CD8-positive, alpha-beta memory T cell (primary cell): ENCODE measurements around the gene CUX1. TPM values are rescaled to one million over a fixed set of nuclear protein-coding genes. Genes with fewer than 3 reads are reported as not detected.

Experiments used
- CTCF ChIA-PET: fragments of 350-600 bp; sonication (Branson Sonifier 250); formaldehyde crosslinking; loops from one replicate; lab custom pipeline; 2021; ENCODE audit warnings: antibody characterized with exemption; lab: Charles Lee
- POLR2A ChIA-PET: fragments of 350-600 bp; sonication (Branson Sonifier 250); formaldehyde crosslinking; loops from one replicate; lab custom pipeline; 2021; ENCODE audit warnings: antibody characterized with exemption; lab: Charles Lee
- DNase-seq, 5 donors: peaks; one replicate each; pipeline versions ENCODE4 v3.0.0 to v3.0.0-alpha.2; 2020 to 2022; ENCODE audit warnings: mixed read lengths in 1 of 5
- H3K27ac ChIP-seq: one replicate; pipeline ENCODE4 v1.7.0; 2013; ENCODE audit warnings: low read depth, mild to moderate bottlenecking, low read length, moderate library complexity
- H3K27me3 ChIP-seq: 2 replicates; pipeline ENCODE4 v1.7.0; 2013; ENCODE audit warnings: low read length, mild to moderate bottlenecking; ENCODE audit not compliant: insufficient read depth, poor library complexity, severe bottlenecking
- H3K36me3 ChIP-seq: 2 replicates; pipeline ENCODE4 v1.7.0; 2013; ENCODE audit warnings: mild to moderate bottlenecking, low read length, moderate library complexity; ENCODE audit not compliant: insufficient read depth
- H3K4me1 ChIP-seq: 2 replicates; pipeline ENCODE4 v1.7.0; 2013; ENCODE audit warnings: mild to moderate bottlenecking, low read length, moderate library complexity; ENCODE audit not compliant: insufficient read depth
- H3K4me3 ChIP-seq: 2 replicates; pipeline ENCODE4 v1.7.0; 2013; ENCODE audit warnings: mild to moderate bottlenecking, low read length
- H3K9me3 ChIP-seq: 2 replicates; pipeline ENCODE4 v1.7.0; 2013; ENCODE audit warnings: mild to moderate bottlenecking, low read length
- H3K27ac Mint-ChIP-seq, 8 donors: one replicate each; pipeline ENCODE4 v1.8.0; 2020 to 2021; ENCODE audit warnings: mixed read lengths in 8 of 8, mild to moderate bottlenecking in 6 of 8, inconsistent platforms in 3 of 8, moderate library complexity in 3 of 8
- H3K27me3 Mint-ChIP-seq, 2 donors: one replicate each; pipeline ENCODE4 v1.8.0; 2020 to 2021; ENCODE audit warnings: mixed read lengths in 2 of 2, mild to moderate bottlenecking in 1 of 2, moderate library complexity in 1 of 2
- H3K36me3 Mint-ChIP-seq, 3 donors: one replicate each; pipeline ENCODE4 v1.8.0; 2020 to 2021; ENCODE audit warnings: mixed read lengths in 3 of 3, inconsistent platforms in 1 of 3, mild to moderate bottlenecking in 1 of 3
- H3K4me1 Mint-ChIP-seq, 3 donors: one replicate each; pipeline ENCODE4 v1.8.0; 2020 to 2021; ENCODE audit warnings: mixed read lengths in 3 of 3, inconsistent platforms in 1 of 3, mild to moderate bottlenecking in 1 of 3
- H3K4me3 Mint-ChIP-seq, 7 donors: one replicate each; pipeline ENCODE4 v1.8.0; 2020 to 2021; ENCODE audit warnings: mixed read lengths in 7 of 7, mild to moderate bottlenecking in 6 of 7, moderate library complexity in 4 of 7, inconsistent platforms in 2 of 7
- H3K9me3 Mint-ChIP-seq, 5 donors: one replicate each; pipeline ENCODE4 v1.8.0; 2020 to 2022; ENCODE audit warnings: mixed read lengths in 5 of 5, mild to moderate bottlenecking in 3 of 5, moderate library complexity in 2 of 5, inconsistent platforms in 1 of 5
- polyA plus RNA-seq: library from polyadenylated mRNA; unstranded; fragments of 300-500 nt; fragmentation: Illumina TruSeq; gene quantifications from one replicate; pipeline ENCODE4 v1.2.3, GENCODE V29; 2021
- total RNA-seq, 2 experiments: library from RNA; stranded (reverse); gene quantifications; one replicate each; pipeline ENCODE4 v1.2.3, GENCODE V29; 2021

CUX1 gene
- total and polyA plus RNA-seq, 3 experiments from 2014 or later, result 23.2 to 26.4 (median 23.6) TPM

DNA sequence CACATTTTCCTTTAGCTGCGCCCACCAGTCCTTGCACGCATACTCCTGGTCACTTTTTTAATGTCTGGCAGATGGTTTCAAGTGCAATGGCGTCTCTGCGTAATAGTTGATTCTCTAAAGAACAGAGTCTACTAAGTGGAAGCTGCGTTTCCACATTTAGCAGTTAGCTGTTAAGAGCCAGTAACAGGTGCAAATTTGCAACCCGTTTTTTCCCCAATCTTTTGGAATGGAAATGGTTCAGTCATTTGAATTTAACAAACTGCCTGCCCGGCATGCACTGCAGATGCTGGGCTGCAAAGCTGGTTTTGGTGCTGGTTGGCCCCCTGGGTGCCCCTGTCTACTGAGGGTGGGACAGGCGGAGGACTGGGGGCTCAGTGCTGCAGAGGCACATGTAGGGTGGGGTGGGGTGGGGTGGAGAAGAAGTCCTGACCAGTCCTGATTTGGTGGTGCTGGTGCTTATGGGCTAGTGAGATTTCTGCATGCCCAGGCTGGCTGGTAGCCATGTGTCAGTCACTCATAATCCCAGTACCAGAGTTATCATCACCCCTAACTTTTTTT is 43.9 kb downstream of the CUX1 start:
- H3K4me3 Mint-ChIP-seq, result no peak overlapping the region
- H3K27ac Mint-ChIP-seq, result peak overlapping the region in 1 of 8 donors; percentile 51
- H3K27me3 ChIP-seq, result no peaks in the 10 kb centered on the region
- H3K9me3 Mint-ChIP-seq, result no peaks in the 10 kb centered on the region
- H3K4me1 Mint-ChIP-seq, result peaks cover 23 to 40% (median 30%) of the 10 kb centered on the region in 3 donors
- CTCF ChIA-PET, result no interaction called here
- peaks cover 3 to 6% (median 5%) of the 10 kb centered on the region in 3 donors for H3K36me3 Mint-ChIP-seq
- peaks cover 0 to 1% of the 10 kb centered on the region in 2 donors for H3K27me3 Mint-ChIP-seq
- no peak for DNase-seq
- H3K9me3 ChIP-seq, result no peaks in the 10 kb centered on the region
- H3K4me3 ChIP-seq, result no peak overlapping the region
- no peak overlapping the region for H3K27ac ChIP-seq
- POLR2A ChIA-PET, result no interaction called here
- no peaks in the 10 kb centered on the region for H3K36me3 ChIP-seq
- peaks cover 8% of the 10 kb centered on the region for H3K4me1 ChIP-seq

DNA sequence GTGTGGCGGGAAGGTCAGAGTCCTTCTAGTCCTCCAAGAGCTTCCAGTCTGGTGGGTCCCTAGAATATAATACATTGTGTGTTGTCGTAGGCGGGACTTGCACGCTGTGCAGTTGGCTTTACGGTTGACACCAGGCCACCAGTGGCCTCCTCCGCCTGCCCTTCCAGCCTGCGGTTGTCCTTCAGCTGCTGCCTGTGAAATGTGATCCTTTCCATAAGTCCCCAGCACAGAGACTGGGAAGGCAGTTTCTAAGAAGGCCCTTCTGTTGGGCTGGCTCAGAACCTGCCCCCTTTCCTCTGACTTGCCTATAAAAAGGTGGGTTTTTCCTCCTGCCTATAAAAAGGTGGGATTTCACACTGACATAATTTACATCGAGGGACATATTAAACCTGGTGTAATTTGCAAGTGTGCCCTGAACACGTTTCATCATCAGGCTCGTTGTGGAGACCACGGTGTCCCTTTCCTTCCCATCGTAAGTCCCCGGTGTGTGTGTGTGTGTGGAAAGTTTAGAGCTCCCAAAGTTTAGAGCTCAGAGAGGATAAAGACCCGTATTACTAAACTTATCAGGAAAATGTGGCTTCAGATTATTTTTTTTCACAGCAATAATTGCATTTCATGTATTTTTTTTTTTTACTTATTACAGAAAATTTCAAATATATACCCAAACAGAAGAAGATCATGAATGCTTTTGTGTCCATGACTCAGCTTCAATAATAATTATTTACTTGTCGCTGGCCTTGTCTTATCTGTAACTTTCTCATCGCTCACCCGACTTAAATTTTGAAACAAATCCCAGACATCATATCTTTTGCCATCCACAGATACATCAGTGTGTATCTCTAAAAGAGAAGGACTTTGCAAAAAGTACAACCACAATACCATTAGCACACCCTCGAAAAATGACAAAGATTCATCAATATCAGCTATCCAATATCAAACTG is 45.1 kb downstream of the CUX1 start:
- Mint-ChIP-seq H3K9me3 (no peaks in the 10 kb centered on the region), H3K27ac (peak overlapping the region in 1 of 8 donors; percentile 47), H3K27me3 (no peaks in the 10 kb centered on the region), H3K4me3 (peak overlapping the region in 1 of 7 donors; percentile 62), H3K36me3 (peaks cover 3 to 5% (median 4%) of the 10 kb centered on the region in 3 donors), H3K4me1 (peaks cover 23 to 37% (median 28%) of the 10 kb centered on the region in 3 donors)
- Histone ChIP-seq H3K27ac (peak overlapping the region; percentile 34), H3K4me1 (peaks cover 5% of the 10 kb centered on the region), H3K36me3 (no peaks in the 10 kb centered on the region), H3K9me3 (no peaks in the 10 kb centered on the region), H3K4me3 (no peak overlapping the region), H3K27me3 (no peaks in the 10 kb centered on the region)
- ChIA-PET CTCF (no interaction called here), POLR2A (no interaction called here)
- DNase-seq, result no peak

DNA sequence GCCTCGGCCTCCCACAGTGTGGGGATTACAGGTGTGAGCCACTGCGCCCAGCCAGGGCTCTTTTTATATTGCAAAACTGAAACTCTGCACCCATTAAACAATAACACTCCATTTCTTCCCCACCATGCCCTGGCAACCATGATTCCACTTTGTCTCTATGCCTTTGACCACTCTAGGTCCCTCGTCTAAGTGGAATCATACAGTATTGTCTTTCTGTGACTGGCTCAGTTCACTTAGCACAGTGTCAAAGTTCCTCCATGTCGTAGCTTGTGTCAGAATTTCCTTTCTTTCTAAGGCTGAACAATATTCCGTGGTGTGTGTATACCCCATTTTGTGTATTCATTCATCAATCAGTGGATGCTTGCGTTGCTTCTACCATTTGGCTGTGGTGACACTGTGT is 46.2 kb downstream of the CUX1 start:
- ChIA-PET POLR2A (no interaction called here), CTCF (no interaction called here)
- H3K27ac ChIP-seq, result no peak overlapping the region
- peak overlapping the region in 1 of 8 donors; percentile 24 for H3K27ac Mint-ChIP-seq
- H3K27me3 Mint-ChIP-seq, result no peaks in the 10 kb centered on the region
- no peak overlapping the region for H3K4me3 Mint-ChIP-seq
- H3K4me3 ChIP-seq, result no peak overlapping the region
- no peaks in the 10 kb centered on the region for H3K9me3 ChIP-seq
- peaks cover 30 to 35% (median 31%) of the 10 kb centered on the region in 3 donors for H3K4me1 Mint-ChIP-seq
- no peaks in the 10 kb centered on the region for H3K27me3 ChIP-seq
- H3K9me3 Mint-ChIP-seq, result no peaks in the 10 kb centered on the region
- DNase-seq, result no peak
- H3K36me3 ChIP-seq, result no peaks in the 10 kb centered on the region
- peaks cover 4% of the 10 kb centered on the region for H3K4me1 ChIP-seq
- H3K36me3 Mint-ChIP-seq, result peaks cover 3 to 5% (median 4%) of the 10 kb centered on the region in 3 donors

DNA sequence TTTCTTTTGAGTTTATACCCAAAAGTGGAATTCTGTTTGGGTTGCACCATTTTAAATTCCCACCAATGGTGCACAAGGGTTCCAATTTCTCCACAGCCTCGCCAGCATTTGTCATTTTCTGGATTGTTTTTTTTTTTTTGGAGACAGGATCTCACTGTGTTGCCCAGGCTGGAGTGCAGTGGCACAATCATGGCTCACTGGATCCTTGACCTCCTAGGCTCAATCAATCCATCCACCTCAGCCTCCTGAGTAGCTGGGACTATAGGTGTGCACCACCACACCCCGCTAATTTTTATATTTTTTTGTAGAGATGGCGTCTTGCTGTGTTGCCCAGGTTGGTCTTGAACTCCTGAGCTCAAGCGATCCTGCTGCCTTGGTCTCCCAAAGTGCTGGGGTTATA is 46.6 kb downstream of the CUX1 start:
- H3K27ac ChIP-seq, result no peak overlapping the region
- no peak for DNase-seq
- H3K27me3 ChIP-seq, result no peaks in the 10 kb centered on the region
- Mint-ChIP-seq H3K27me3 (no peaks in the 10 kb centered on the region), H3K9me3 (no peaks in the 10 kb centered on the region), H3K36me3 (peaks cover 3 to 5% (median 4%) of the 10 kb centered on the region in 3 donors), H3K4me1 (peaks cover 32 to 35% (median 34%) of the 10 kb centered on the region in 3 donors), H3K4me3 (no peak overlapping the region), H3K27ac (peak overlapping the region in 1 of 8 donors; percentile 24)
- CTCF ChIA-PET, result no interaction called here
- H3K36me3 ChIP-seq, result no peaks in the 10 kb centered on the region
- H3K4me1 ChIP-seq, result peaks cover 4% of the 10 kb centered on the region
- no peaks in the 10 kb centered on the region for H3K9me3 ChIP-seq
- POLR2A ChIA-PET, result no interaction called here
- no peak overlapping the region for H3K4me3 ChIP-seq

DNA sequence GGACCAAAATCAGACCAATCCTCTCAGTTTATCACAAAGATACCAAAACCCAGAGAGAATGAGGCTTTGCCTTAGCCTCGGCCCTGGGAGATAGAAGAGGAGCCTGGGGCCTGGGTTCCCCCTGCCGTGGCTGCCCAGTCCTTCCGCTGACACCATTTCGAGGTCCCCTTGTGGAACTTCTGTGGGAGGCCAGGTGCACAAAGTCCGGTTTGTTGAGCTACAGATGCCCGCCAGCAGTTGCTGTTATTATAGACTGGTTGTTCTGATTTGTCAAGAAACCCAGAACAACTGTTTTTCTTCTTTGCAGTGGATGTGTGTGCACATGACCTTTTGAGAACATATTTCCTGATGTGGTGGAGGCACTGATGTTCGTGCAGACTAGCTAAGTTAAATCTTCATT is 47.6 kb downstream of the CUX1 start:
- Mint-ChIP-seq H3K36me3 (peaks cover 3 to 5% (median 4%) of the 10 kb centered on the region in 3 donors), H3K9me3 (no peaks in the 10 kb centered on the region), H3K4me3 (no peak overlapping the region), H3K27me3 (no peaks in the 10 kb centered on the region), H3K27ac (no peak overlapping the region), H3K4me1 (peaks cover 34 to 42% (median 37%) of the 10 kb centered on the region in 3 donors)
- no peaks in the 10 kb centered on the region for H3K9me3 ChIP-seq
- no peaks in the 10 kb centered on the region for H3K36me3 ChIP-seq
- H3K27me3 ChIP-seq, result no peaks in the 10 kb centered on the region
- CTCF ChIA-PET, result no interaction called here
- H3K4me1 ChIP-seq, result peaks cover 4% of the 10 kb centered on the region
- DNase-seq, result no peak
- H3K27ac ChIP-seq, result no peak overlapping the region
- no peak overlapping the region for H3K4me3 ChIP-seq
- POLR2A ChIA-PET, result no interaction called here

DNA sequence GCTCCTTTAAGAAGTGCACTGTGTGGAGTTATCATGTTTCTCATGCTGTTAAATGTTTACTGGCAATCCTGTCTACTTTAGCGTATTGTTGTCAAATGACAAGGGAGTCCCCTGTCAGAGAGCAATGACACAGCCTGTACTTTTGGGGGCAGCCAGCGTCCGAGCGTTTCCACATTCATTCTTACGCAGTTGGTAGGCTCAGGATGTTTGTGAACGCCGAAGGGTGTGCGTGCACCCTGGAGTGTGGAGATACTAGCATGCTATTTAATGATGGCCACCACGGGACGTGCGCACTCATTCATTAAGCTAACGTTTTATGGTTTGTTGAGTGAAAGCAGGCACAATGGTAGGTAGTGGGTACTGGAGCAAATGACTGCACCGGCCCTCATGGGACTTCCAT is 48.0 kb downstream of the CUX1 start:
- H3K9me3 Mint-ChIP-seq, result no peaks in the 10 kb centered on the region
- Histone ChIP-seq H3K27me3 (no peaks in the 10 kb centered on the region), H3K36me3 (no peaks in the 10 kb centered on the region), H3K4me1 (peaks cover 4% of the 10 kb centered on the region), H3K4me3 (no peak overlapping the region), H3K27ac (no peak overlapping the region), H3K9me3 (no peaks in the 10 kb centered on the region)
- H3K4me3 Mint-ChIP-seq, result no peak overlapping the region
- peaks cover 3 to 5% (median 4%) of the 10 kb centered on the region in 3 donors for H3K36me3 Mint-ChIP-seq
- DNase-seq, result no peak
- CTCF ChIA-PET, result no interaction called here
- H3K27ac Mint-ChIP-seq, result no peak overlapping the region
- peaks cover 36 to 46% (median 37%) of the 10 kb centered on the region in 3 donors for H3K4me1 Mint-ChIP-seq
- POLR2A ChIA-PET, result no interaction called here
- no peaks in the 10 kb centered on the region for H3K27me3 Mint-ChIP-seq

DNA sequence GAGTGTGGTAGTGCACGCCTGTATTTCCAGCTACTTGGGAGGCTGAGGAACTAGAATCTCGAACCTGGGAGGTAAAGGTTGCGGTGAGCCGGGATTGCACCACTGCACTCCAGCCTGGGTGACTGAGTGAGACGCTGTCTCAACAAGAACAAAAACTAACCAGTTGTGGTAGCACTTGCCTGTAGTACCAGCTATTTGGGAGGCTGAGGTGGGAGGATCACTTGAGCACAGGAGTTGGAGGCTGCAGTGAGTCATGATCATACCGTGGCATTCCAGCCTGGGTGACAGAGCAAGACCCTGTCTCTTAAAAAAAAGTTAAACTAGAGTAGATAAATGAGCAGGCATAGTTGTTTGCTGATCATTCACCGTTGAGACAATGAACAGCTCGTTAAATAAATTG is 48.9 kb downstream of the CUX1 start:
- peaks cover 35 to 55% (median 39%) of the 10 kb centered on the region in 3 donors for H3K4me1 Mint-ChIP-seq
- peaks cover 3 to 5% (median 4%) of the 10 kb centered on the region in 3 donors for H3K36me3 Mint-ChIP-seq
- no peaks in the 10 kb centered on the region for H3K9me3 Mint-ChIP-seq
- no peaks in the 10 kb centered on the region for H3K27me3 ChIP-seq
- peak overlapping the region in 1 of 7 donors; percentile 12 for H3K4me3 Mint-ChIP-seq
- H3K9me3 ChIP-seq, result no peaks in the 10 kb centered on the region
- DNase-seq, result no peak
- ChIA-PET POLR2A (no interaction called here), CTCF (no interaction called here)
- H3K27ac Mint-ChIP-seq, result no peak overlapping the region
- no peaks in the 10 kb centered on the region for H3K27me3 Mint-ChIP-seq
- peaks cover 4% of the 10 kb centered on the region for H3K4me1 ChIP-seq
- H3K27ac ChIP-seq, result no peak overlapping the region
- no peak overlapping the region for H3K4me3 ChIP-seq
- no peaks in the 10 kb centered on the region for H3K36me3 ChIP-seq

DNA sequence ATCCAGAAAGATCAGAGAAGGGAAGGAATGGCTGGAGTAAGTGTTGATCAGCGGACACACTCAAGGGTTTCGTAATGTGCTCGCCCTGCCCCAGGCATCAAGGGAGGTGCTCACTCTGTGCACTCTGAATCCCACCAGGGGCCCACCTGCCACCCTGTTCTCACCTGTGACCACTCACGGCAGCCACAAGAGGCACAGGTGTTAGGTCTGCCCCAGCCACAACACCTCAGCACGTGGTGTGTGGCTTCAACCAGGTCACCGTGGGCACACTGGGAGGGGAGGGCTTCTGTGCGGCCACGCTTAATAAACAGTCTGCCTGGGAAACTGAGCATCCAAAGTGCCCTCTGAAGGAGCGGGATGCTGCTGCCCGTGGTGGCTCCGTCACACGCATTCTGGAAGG is 49.8 kb downstream of the CUX1 start:
- H3K4me1 Mint-ChIP-seq, result peaks cover 36 to 58% (median 39%) of the 10 kb centered on the region in 3 donors
- peaks cover 3 to 5% (median 4%) of the 10 kb centered on the region in 3 donors for H3K36me3 Mint-ChIP-seq
- no peak overlapping the region for H3K27ac Mint-ChIP-seq
- no peaks in the 10 kb centered on the region for H3K27me3 Mint-ChIP-seq
- no peak overlapping the region for H3K27ac ChIP-seq
- H3K4me3 Mint-ChIP-seq, result no peak overlapping the region
- H3K9me3 Mint-ChIP-seq, result no peaks in the 10 kb centered on the region
- H3K36me3 ChIP-seq, result no peaks in the 10 kb centered on the region
- H3K9me3 ChIP-seq, result no peaks in the 10 kb centered on the region
- H3K4me1 ChIP-seq, result peaks cover 4% of the 10 kb centered on the region
- no peaks in the 10 kb centered on the region for H3K27me3 ChIP-seq
- POLR2A ChIA-PET, result no interaction called here
- no peak overlapping the region for H3K4me3 ChIP-seq
- CTCF ChIA-PET, result interaction anchor here (0.7 kb wide), 1 partner anchor 10 kb away, joined by 3 read pairs; no protein-coding TSS in a partner anchor
- no peak for DNase-seq
